ENCODE results near the gene PRDX4. TPM values are rescaled to one million over a fixed set of nuclear protein-coding genes. Genes with fewer than 3 reads are reported as not detected.

PRDX4 gene
- polyA plus RNA-seq, 2 of the 4 experiments (the other 2 are of a cell fraction): 212 to 283 TPM

- Histone ChIP-seq H3K9me3 (peaks cover 5% of the 10 kb centered on the region; the same call in 2 of the 3 replicates), H3K4me2 (no peak overlapping the region), H3K4me1 (no peaks in the 10 kb centered on the region), H3K4me3 (no peak overlapping the region), H3K27ac (no peak overlapping the region)
- FAIRE-seq: no peak
- ChIA-PET POLR2A (no interaction called here), CTCF (no interaction called here)
- 53% methylated on average over 2 of the region's 4 CpGs for WGBS (ENCODE audit: missing lambda C conversion rate)
- DNase-seq (ENCODE audit: low read depth in 1 of 2, low spot score in 1 of 2): peak in 1 of 2 experiments; percentile 3
- ATAC-seq: peak in 1 of 2 experiments; percentile 71; a peak in 3 of 6 replicates
- TF ChIP-seq EP300 (IDR thresholded peaks at IDR 0.05): no peak
- no peak for TF ChIP-seq HDAC2 (IDR thresholded peaks at IDR 0.05)
- no peak for TF ChIP-seq BCL3 (IDR thresholded peaks at IDR 0.05)
- TF ChIP-seq NPAS2 (CRISPR knock-in tag; IDR thresholded peaks at IDR 0.05; ENCODE audit: borderline replicate concordance): no peak
- no peak for TF ChIP-seq CEBPB (IDR thresholded peaks at IDR 0.05)
- no peak for TF ChIP-seq CHD2 (IDR thresholded peaks at IDR 0.05; ENCODE audit: low read length, partially characterized antibody)
Observed at GRCh38 chrX:23637187-23637586, 30.1 kb upstream of the PRDX4 start.

- Histone ChIP-seq H3K27ac (no peak overlapping the region), H3K9me3 (peaks cover 5% of the 10 kb centered on the region; the same call in 2 of the 3 replicates), H3K4me2 (no peak overlapping the region), H3K4me1 (no peaks in the 10 kb centered on the region), H3K4me3 (no peak overlapping the region)
- peak; percentile 74 for FAIRE-seq
- TF ChIP-seq ZC3H11A (IDR thresholded peaks at IDR 0.05) (no peak), MAX (IDR thresholded peaks at IDR 0.05) (no peak), HEYL (CRISPR knock-in tag; IDR thresholded peaks at IDR 0.05) (no peak), POLR2AphosphoS2 (conservative IDR thresholded peaks at IDR 0.05; ENCODE audit: low read length) (no peak), MAFK (IDR thresholded peaks at IDR 0.05; ENCODE audit: partially characterized antibody) (no peak), ESRRA (IDR thresholded peaks at IDR 0.05; ENCODE audit: borderline replicate concordance, low read length) (no peak), JUN (IDR thresholded peaks at IDR 0.05) (no peak), CEBPB (IDR thresholded peaks at IDR 0.05) (no peak), HOXA7 (CRISPR knock-in tag; IDR thresholded peaks at IDR 0.05) (no peak), NFE2L2 (conservative IDR thresholded peaks at IDR 0.05; ENCODE audit: low read length) (no peak), ELK1 (IDR thresholded peaks at IDR 0.05; ENCODE audit: low read depth, low read length) (no peak), BCL3 (IDR thresholded peaks at IDR 0.05) (no peak), RFX5 (IDR thresholded peaks at IDR 0.05) (no peak), USF2 (IDR thresholded peaks at IDR 0.05) (no peak), BHLHE40 (IDR thresholded peaks at IDR 0.05; ENCODE audit: low read depth, low read length) (no peak), HES2 (IDR thresholded peaks at IDR 0.05) (no peak), HOXB5 (CRISPR knock-in tag; IDR thresholded peaks at IDR 0.05) (no peak), SMC3 (IDR thresholded peaks at IDR 0.05) (no peak)
- DNase-seq (ENCODE audit: low read depth in 1 of 2, low spot score in 1 of 2): no peak
- ChIA-PET CTCF (no interaction called here), POLR2A (no interaction called here)
- no peak for ATAC-seq
- 78% methylated on average over 2 of the region's 2 CpGs for WGBS (ENCODE audit: missing lambda C conversion rate)
Observed at GRCh38 chrX:23643020-23643419, 24.3 kb upstream of the PRDX4 start.
